ENCODE data around the gene SRSF8.

Gene SRSF8

DNA sequence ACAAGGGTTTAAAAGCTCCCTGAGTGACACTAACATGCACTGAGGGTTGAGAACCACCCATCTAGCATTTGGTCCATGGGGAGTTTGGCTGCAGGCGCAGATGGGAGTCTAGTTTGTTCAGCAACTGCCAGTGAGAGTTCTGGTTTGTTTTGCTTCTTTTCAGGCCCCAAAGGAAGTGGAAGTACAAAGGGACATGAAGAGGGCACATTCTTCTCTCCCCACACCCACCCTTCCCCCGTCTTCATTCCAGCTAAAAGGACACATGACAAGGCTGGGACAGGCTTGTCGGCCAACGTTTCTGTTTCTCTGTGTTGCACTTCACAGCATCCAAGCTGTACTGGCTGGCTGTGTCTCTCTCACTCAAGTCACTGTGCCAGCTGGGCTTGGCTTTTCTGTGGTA, 14.7 kb downstream of the SRSF8 start:
- TF ChIP-seq YY1 (IDR thresholded peaks at IDR 0.05; ENCODE audit: low read depth): no peak
- no peak for TF ChIP-seq FOXM1 (IDR thresholded peaks at IDR 0.05; ENCODE audit: borderline replicate concordance, low read depth)
- TF ChIP-seq TEAD4 (IDR thresholded peaks at IDR 0.05): no peak
- TF ChIP-seq CREB1 (IDR thresholded peaks at IDR 0.05; ENCODE audit: low read depth): no peak
- TF ChIP-seq TCF12 (IDR thresholded peaks at IDR 0.05; ENCODE audit: low read depth): no peak
- TF ChIP-seq, protein P1, sequence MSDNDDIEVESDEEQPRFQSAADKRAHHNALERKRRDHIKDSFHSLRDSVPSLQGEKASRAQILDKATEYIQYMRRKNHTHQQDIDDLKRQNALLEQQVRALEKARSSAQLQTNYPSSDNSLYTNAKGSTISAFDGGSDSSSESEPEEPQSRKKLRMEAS (IDR thresholded peaks at IDR 0.05): no peak
- TF ChIP-seq TAF1 (IDR thresholded peaks at IDR 0.05; ENCODE audit: low read depth): no peak
- TF ChIP-seq, protein P2, sequence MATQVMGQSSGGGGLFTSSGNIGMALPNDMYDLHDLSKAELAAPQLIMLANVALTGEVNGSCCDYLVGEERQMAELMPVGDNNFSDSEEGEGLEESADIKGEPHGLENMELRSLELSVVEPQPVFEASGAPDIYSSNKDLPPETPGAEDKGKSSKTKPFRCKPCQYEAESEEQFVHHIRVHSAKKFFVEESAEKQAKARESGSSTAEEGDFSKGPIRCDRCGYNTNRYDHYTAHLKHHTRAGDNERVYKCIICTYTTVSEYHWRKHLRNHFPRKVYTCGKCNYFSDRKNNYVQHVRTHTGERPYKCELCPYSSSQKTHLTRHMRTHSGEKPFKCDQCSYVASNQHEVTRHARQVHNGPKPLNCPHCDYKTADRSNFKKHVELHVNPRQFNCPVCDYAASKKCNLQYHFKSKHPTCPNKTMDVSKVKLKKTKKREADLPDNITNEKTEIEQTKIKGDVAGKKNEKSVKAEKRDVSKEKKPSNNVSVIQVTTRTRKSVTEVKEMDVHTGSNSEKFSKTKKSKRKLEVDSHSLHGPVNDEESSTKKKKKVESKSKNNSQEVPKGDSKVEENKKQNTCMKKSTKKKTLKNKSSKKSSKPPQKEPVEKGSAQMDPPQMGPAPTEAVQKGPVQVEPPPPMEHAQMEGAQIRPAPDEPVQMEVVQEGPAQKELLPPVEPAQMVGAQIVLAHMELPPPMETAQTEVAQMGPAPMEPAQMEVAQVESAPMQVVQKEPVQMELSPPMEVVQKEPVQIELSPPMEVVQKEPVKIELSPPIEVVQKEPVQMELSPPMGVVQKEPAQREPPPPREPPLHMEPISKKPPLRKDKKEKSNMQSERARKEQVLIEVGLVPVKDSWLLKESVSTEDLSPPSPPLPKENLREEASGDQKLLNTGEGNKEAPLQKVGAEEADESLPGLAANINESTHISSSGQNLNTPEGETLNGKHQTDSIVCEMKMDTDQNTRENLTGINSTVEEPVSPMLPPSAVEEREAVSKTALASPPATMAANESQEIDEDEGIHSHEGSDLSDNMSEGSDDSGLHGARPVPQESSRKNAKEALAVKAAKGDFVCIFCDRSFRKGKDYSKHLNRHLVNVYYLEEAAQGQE (IDR thresholded peaks at IDR 0.05; ENCODE audit: low read depth): no peak
- TF ChIP-seq ZBTB7A (IDR thresholded peaks at IDR 0.05; ENCODE audit: low read depth): no peak
- TF ChIP-seq NFIC (IDR thresholded peaks at IDR 0.05): no peak
- TF ChIP-seq, protein P3, sequence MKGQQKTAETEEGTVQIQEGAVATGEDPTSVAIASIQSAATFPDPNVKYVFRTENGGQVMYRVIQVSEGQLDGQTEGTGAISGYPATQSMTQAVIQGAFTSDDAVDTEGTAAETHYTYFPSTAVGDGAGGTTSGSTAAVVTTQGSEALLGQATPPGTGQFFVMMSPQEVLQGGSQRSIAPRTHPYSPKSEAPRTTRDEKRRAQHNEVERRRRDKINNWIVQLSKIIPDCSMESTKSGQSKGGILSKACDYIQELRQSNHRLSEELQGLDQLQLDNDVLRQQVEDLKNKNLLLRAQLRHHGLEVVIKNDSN (IDR thresholded peaks at IDR 0.05): no peak
- no peak for TF ChIP-seq RAD21 (IDR thresholded peaks at IDR 0.05; ENCODE audit: low read depth)
- TF ChIP-seq EGR1 (IDR thresholded peaks at IDR 0.05): no peak

DNA sequence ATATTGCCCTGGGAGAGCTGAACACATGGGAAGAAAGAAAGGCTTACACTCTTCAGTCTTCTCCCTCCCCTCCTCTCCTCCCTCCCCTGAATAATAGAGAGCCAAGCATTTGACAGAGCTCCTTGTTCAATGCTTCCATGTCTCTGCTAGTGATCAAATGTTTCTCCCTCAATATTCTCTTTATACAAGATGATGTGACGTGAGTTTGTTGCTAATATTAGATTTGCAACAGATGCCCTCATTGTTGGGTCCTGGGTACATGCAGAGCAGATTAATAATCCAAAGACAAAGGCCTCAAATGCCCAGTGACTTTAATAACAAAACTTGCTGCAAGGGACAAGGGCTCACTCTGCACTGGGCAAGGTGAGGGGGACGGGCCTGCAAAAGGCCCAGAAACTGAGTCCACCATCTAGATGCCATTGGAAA, 15.9 kb downstream of the SRSF8 start:
- TF ChIP-seq YY1 (IDR thresholded peaks at IDR 0.05; ENCODE audit: low read depth): no peak
- no peak for TF ChIP-seq TCF12 (IDR thresholded peaks at IDR 0.05; ENCODE audit: low read depth)
- no peak for TF ChIP-seq TAF1 (IDR thresholded peaks at IDR 0.05; ENCODE audit: low read depth)
- TF ChIP-seq, protein P3 (IDR thresholded peaks at IDR 0.05): no peak
- no peak for TF ChIP-seq ZBTB7A (IDR thresholded peaks at IDR 0.05; ENCODE audit: low read depth)
- no peak for TF ChIP-seq CEBPB (IDR thresholded peaks at IDR 0.05)
- no peak for TF ChIP-seq TEAD4 (IDR thresholded peaks at IDR 0.05)
- no peak for TF ChIP-seq EP300 (IDR thresholded peaks at IDR 0.05; ENCODE audit: borderline replicate concordance)
- TF ChIP-seq, protein P2 (IDR thresholded peaks at IDR 0.05; ENCODE audit: low read depth): no peak
- no peak for TF ChIP-seq EGR1 (IDR thresholded peaks at IDR 0.05)

DNA sequence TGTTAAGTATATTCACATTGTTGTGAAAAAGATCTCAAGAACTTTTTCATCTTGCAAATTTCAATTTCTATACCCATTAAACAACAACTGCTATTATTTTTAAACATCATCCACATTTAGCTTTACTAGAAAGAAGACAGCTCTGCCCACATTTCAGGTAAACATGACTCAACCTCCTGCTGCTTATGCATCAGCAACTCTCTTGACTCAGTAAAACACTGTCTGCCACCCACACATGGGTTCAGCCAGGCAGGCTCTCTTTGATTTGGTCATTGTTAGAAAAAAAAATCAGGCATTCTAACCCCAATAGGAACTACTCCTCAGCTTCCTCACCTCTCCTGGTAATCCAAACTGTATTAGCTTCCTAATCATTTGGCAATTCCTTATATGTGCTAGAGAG, 17.8 kb downstream of the SRSF8 start:
- TF ChIP-seq EGR1 (IDR thresholded peaks at IDR 0.05) (peak; percentile 61), CEBPB (IDR thresholded peaks at IDR 0.05) (no peak), EP300 (IDR thresholded peaks at IDR 0.05; ENCODE audit: borderline replicate concordance) (no peak), TEAD4 (IDR thresholded peaks at IDR 0.05) (no peak), RAD21 (IDR thresholded peaks at IDR 0.05; ENCODE audit: low read depth) (no peak), YY1 (IDR thresholded peaks at IDR 0.05; ENCODE audit: low read depth) (no peak)
- TF ChIP-seq, protein P3 (IDR thresholded peaks at IDR 0.05): no peak
- TF ChIP-seq, protein P2 (IDR thresholded peaks at IDR 0.05; ENCODE audit: low read depth): no peak

DNA sequence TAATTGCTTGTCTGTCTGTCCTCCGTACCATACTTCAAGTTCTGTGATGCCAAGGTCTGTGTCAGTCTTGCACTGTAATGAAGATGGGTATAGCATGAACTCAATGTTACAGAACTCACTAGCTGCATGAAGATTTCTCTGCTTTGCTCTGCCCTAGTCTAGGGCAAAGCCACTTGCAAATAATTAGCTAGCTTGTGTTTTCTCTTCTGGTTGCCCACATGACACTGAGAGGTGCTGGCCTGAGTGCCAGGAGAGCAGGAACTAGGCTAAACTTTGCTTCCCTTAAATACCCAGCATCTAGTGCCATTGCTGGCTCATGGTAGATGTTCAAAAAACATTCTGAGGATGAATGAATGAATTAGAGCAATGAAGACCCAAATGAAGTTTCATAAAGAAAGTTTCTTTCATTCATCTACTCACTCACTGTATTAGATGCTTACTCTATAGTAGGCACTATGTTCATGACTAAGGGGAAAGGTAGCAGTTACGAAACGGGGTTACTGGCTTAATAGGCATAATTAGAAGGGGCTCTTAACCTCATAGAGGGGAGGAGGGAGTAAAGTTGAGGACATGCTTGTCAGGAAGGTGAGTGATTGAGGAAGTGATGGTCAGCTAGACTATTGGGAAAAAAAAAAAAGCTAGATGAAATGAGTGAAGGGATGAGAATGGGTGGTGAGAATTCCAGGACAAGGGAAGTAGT, 18.5 kb downstream of the SRSF8 start:
- TF ChIP-seq TEAD4 (IDR thresholded peaks at IDR 0.05): no peak
- TF ChIP-seq ZBTB7A (IDR thresholded peaks at IDR 0.05; ENCODE audit: low read depth): no peak
- no peak for TF ChIP-seq FOXM1 (IDR thresholded peaks at IDR 0.05; ENCODE audit: borderline replicate concordance, low read depth)
- TF ChIP-seq, protein P2 (IDR thresholded peaks at IDR 0.05; ENCODE audit: low read depth): no peak
- no peak for TF ChIP-seq EP300 (IDR thresholded peaks at IDR 0.05; ENCODE audit: borderline replicate concordance)
- no peak for TF ChIP-seq CREB1 (IDR thresholded peaks at IDR 0.05; ENCODE audit: low read depth)
- TF ChIP-seq TCF12 (IDR thresholded peaks at IDR 0.05; ENCODE audit: low read depth): no peak
- no peak for TF ChIP-seq YY1 (IDR thresholded peaks at IDR 0.05; ENCODE audit: low read depth)
- TF ChIP-seq NFIC (IDR thresholded peaks at IDR 0.05): no peak
- no peak for TF ChIP-seq TAF1 (IDR thresholded peaks at IDR 0.05; ENCODE audit: low read depth)
- TF ChIP-seq, protein P1 (IDR thresholded peaks at IDR 0.05): no peak
- TF ChIP-seq RAD21 (IDR thresholded peaks at IDR 0.05; ENCODE audit: low read depth): no peak
- no peak for TF ChIP-seq CEBPB (IDR thresholded peaks at IDR 0.05)
- TF ChIP-seq, protein P3 (IDR thresholded peaks at IDR 0.05): no peak
- TF ChIP-seq EGR1 (IDR thresholded peaks at IDR 0.05): no peak
